HCT116 (cell line): Measurements from ENCODE around the gene HRH3. TPM values are rescaled to one million over a fixed set of nuclear protein-coding genes. Genes with fewer than 3 reads are reported as not detected.

Experiments used
- ATAC-seq: fragments of 200-7000 bp; cut with Tn5 transposase; 2 replicates; pipeline ENCODE4 v1.9.1; 2020; ENCODE audit warnings: mild to moderate bottlenecking, moderate library complexity
- BruUV-seq: library from RNA; stranded (reverse); fragments of 400-500 nt; replicated peaks from 2 replicates; lab custom pipeline; 2021; lab: Mats Ljungman, UMichigan
- CTCF ChIA-PET: fragments of 300-600 bp; sonication (Branson Sonifier 250); formaldehyde crosslinking; loops from one replicate; lab custom pipeline; 2021; ENCODE audit warnings: antibody characterized with exemption; lab: Charles Lee
- POLR2A ChIA-PET: fragments of 300-600, 350-600 bp; sonication (Branson Sonifier 250); formaldehyde crosslinking; loops from one replicate; lab custom pipeline; 2021; ENCODE audit warnings: antibody characterized with exemption; lab: Charles Lee
- RAD21 ChIA-PET, 2 experiments: fragments of 300-600 bp; sonication (Branson Sonifier 250); formaldehyde crosslinking; loops; one replicate each; lab custom pipeline; 2023; ENCODE audit warnings: low total read pairs in 2 of 2; ENCODE audit not compliant: uncharacterized antibody in 2 of 2, unreplicated experiment in 2 of 2, low non-redundant PET in 1 of 2; lab: Charles Lee
- DNase-seq: peaks from one replicate; pipeline ENCODE4 v3.0.0-alpha.2; 2010; ENCODE audit warnings: low read depth, low spot score
- H2AFZ ChIP-seq: fragments of 200-600 bp; shearing (Covaris generic), sonication (generic); 2 replicates; pipeline ENCODE4 v1.6.1; 2017; ENCODE audit warnings: low read depth, mixed run types, mixed read lengths, antibody characterized with exemption, low read length; ENCODE audit not compliant: poor library complexity, severe bottlenecking
- H3K27ac ChIP-seq: 2 replicates; pipeline ENCODE4 v1.5.1; 2012; ENCODE audit warnings: low read depth, low read length
- H3K27me3 ChIP-seq: fragments of 200-600 bp; sonication (generic); 2 replicates; pipeline ENCODE4 v1.6.1; 2016; ENCODE audit warnings: mixed run types, low read length, mixed read lengths; ENCODE audit not compliant: insufficient read depth
- H3K36me3 ChIP-seq, 2 experiments: fragments of 200-500 bp in 1 of 2; fragments of 200-600 bp in 1 of 2; sonication (Bioruptor generic) in 1 of 2; sonication (generic) in 1 of 2; 2 replicates each; pipeline versions ENCODE4 v1.5.1 to v1.6.1; 2014 to 2016; ENCODE audit warnings: low read length in 2 of 2, inconsistent platforms in 1 of 2, mixed read lengths in 1 of 2, mixed run types in 1 of 2; ENCODE audit not compliant: insufficient read depth in 2 of 2, control insufficient read depth in 1 of 2
- H3K4me1 ChIP-seq, 2 experiments: fragments of 200-600 bp in 1 of 2; sonication (generic) in 1 of 2; 2 replicates each; pipeline versions ENCODE4 v1.5.1 to v1.6.1; 2012 to 2017; ENCODE audit warnings: low read length in 2 of 2, inconsistent platforms in 1 of 2, mild to moderate bottlenecking in 1 of 2, mixed read lengths in 1 of 2, mixed run types in 1 of 2, moderate library complexity in 1 of 2; ENCODE audit not compliant: insufficient read depth in 2 of 2, control insufficient read depth in 1 of 2
- H3K4me2 ChIP-seq: fragments of 200-600 bp; sonication (generic); 2 replicates; pipeline ENCODE4 v1.6.1; 2017; ENCODE audit warnings: mixed run types, low read length, mixed read lengths
- H3K4me3 ChIP-seq, 2 experiments: fragments of 200-600 bp in 1 of 2; sonication (generic) in 1 of 2; replicated peaks in 1 of 2; 2 replicates each; pipeline ENCODE4 v1.5.1; 2011 to 2016; ENCODE audit warnings: low read length in 2 of 2, control low read depth in 1 of 2, low read depth in 1 of 2, mild to moderate bottlenecking in 1 of 2, mixed read lengths in 1 of 2, mixed run types in 1 of 2
- H3K79me2 ChIP-seq: fragments of 200-600 bp; sonication (generic); 2 replicates; pipeline ENCODE4 v1.6.1; 2017; ENCODE audit warnings: mild to moderate bottlenecking, mixed run types, low read length, moderate library complexity, mixed read lengths; ENCODE audit not compliant: insufficient read depth
- H3K9ac ChIP-seq: fragments of 200-600 bp; sonication (generic); 2 replicates; pipeline ENCODE4 v1.6.1; 2016; ENCODE audit warnings: low read length, mixed read lengths
- H3K9me2 ChIP-seq: fragments of 200-600 bp; sonication (generic), shearing (Covaris generic); 2 replicates; pipeline ENCODE4 v1.6.1; 2017; ENCODE audit warnings: mixed run types, mild to moderate bottlenecking, moderate library complexity; ENCODE audit not compliant: insufficient read depth
- H3K9me3 ChIP-seq, 2 experiments: fragments of 200-500 bp in 1 of 2; fragments of 200-600 bp in 1 of 2; sonication (Bioruptor generic) in 1 of 2; sonication (generic) in 1 of 2; 2 replicates each; pipeline ENCODE4 v1.6.1; 2014 to 2017; ENCODE audit warnings: low read length in 2 of 2, mixed read lengths in 2 of 2, inconsistent platforms in 1 of 2, low read depth in 1 of 2, mild to moderate bottlenecking in 1 of 2, mixed run types in 1 of 2, moderate library complexity in 1 of 2; ENCODE audit not compliant: control insufficient read depth in 1 of 2, insufficient read depth in 1 of 2
- H4K20me1 ChIP-seq: fragments of 200-600 bp; sonication (generic), shearing (Covaris generic); 2 replicates; pipeline ENCODE4 v1.6.1; 2017; ENCODE audit warnings: mixed run types, mild to moderate bottlenecking, moderate library complexity; ENCODE audit not compliant: insufficient read depth
- CBX3 ChIP-seq: IDR thresholded peaks from 2 replicates; pipeline ENCODE4 v1.6.1; 2012; ENCODE audit warnings: low read depth
- EZH2 ChIP-seq: fragments of 200-600 bp; sonication (generic); IDR thresholded peaks from 2 replicates; pipeline ENCODE4 v1.6.1; 2017; ENCODE audit warnings: antibody characterized with exemption, mixed run types
- EZH2phosphoT487 ChIP-seq: fragments of 200-600 bp; IDR thresholded peaks from 2 replicates; pipeline ENCODE4 v1.6.1; 2018; ENCODE audit warnings: antibody characterized with exemption, borderline replicate concordance
- FOSL1 ChIP-seq: IDR thresholded peaks from 2 replicates; pipeline ENCODE4 v1.6.1; 2012; ENCODE audit warnings: low read depth
- JUND ChIP-seq: IDR thresholded peaks from 2 replicates; pipeline ENCODE4 v1.6.1; 2012
- SIN3A ChIP-seq: IDR thresholded peaks from 2 replicates; pipeline ENCODE4 v1.6.1; 2012; ENCODE audit warnings: low read depth
- SRF ChIP-seq: IDR thresholded peaks from 2 replicates; pipeline ENCODE4 v1.6.1; 2012; ENCODE audit warnings: low read depth
- TCF7L2 ChIP-seq: IDR thresholded peaks from 2 replicates; pipeline ENCODE4 v1.7.0; 2011; ENCODE audit warnings: borderline replicate concordance, inconsistent platforms; ENCODE audit not compliant: insufficient read depth, insufficient read length; ENCODE audit errors: extremely low read depth
- YY1 ChIP-seq: IDR thresholded peaks from 2 replicates; pipeline ENCODE4 v1.6.1; 2011; ENCODE audit warnings: low read length, low read depth, moderate library complexity, mild to moderate bottlenecking; ENCODE audit not compliant: insufficient replicate concordance; ENCODE audit errors: extremely low read depth
- ZFX ChIP-seq: fragments of 450-650 bp; IDR thresholded peaks from 2 replicates; pipeline ENCODE4 v1.6.1; 2017
- ZNF274 ChIP-seq: fragments of 200-500 bp; sonication (Bioruptor generic); IDR thresholded peaks from 2 replicates; pipeline ENCODE4 v1.6.1; 2014; ENCODE audit warnings: mild to moderate bottlenecking, low read depth, low read length, inconsistent platforms
- intact Hi-C: fragments of 100-400 bp; cut with micrococcal nuclease; formaldehyde crosslinking; loops from 2 replicates; pipeline ENCODE4 v1.10.0; 2022
- total RNA-seq: library from RNA; stranded (reverse); gene quantifications from one replicate; pipeline ENCODE4 v1.2.1, GENCODE V29; 2021; ENCODE audit not compliant: unreplicated experiment
- TF ChIP-seq, protein P1 (sequence below), 3 experiments: fragments of 200-600 bp in 1 of 3; sonication (generic) in 1 of 3; IDR thresholded peaks in 2 of 3; conservative IDR thresholded peaks in 1 of 3; 2 replicates each; pipeline ENCODE4 v1.5.1; 2012 to 2017; ENCODE audit warnings: low read depth in 2 of 3, low read length in 2 of 3, antibody characterized with exemption in 1 of 3, borderline replicate concordance in 1 of 3, control low read depth in 1 of 3, mild to moderate bottlenecking in 1 of 3, mixed read lengths in 1 of 3, mixed run types in 1 of 3, moderate library complexity in 1 of 3; ENCODE audit not compliant: insufficient read depth in 1 of 3
- TF ChIP-seq, protein P2 (sequence below): IDR thresholded peaks from 2 replicates; pipeline ENCODE4 v1.6.1; 2012; ENCODE audit warnings: low read depth
- TF ChIP-seq, protein P3 (sequence below): IDR thresholded peaks from 2 replicates; pipeline ENCODE4 v1.6.1; 2011; ENCODE audit warnings: mild to moderate bottlenecking, low read length, moderate library complexity; ENCODE audit not compliant: insufficient replicate concordance; ENCODE audit errors: extremely low read depth

The HRH3 gene
- total RNA-seq, 1 experiment from 2014 or later, result not detected

DNA sequence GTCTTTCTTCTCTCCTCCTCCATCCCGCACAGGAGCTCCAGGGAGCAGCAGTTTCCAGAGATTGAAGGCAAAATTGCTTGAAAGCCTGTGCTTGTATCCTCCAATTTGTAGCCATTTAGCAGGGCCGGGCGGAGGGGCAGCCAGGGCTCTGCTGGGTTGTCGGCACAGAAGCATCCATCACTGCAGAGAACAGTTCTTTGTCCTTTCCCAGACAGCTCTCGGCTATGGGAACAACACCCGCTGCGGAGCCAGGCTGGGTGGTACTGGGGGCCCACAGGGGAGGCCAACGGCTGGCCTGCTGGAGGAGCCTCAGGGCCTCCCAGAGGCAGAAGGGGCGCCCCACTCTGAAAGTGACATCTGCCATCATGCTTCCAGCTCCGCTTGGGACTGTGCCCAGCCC, 7.8 kb downstream of the HRH3 start (continued):
- TF ChIP-seq, protein P1, sequence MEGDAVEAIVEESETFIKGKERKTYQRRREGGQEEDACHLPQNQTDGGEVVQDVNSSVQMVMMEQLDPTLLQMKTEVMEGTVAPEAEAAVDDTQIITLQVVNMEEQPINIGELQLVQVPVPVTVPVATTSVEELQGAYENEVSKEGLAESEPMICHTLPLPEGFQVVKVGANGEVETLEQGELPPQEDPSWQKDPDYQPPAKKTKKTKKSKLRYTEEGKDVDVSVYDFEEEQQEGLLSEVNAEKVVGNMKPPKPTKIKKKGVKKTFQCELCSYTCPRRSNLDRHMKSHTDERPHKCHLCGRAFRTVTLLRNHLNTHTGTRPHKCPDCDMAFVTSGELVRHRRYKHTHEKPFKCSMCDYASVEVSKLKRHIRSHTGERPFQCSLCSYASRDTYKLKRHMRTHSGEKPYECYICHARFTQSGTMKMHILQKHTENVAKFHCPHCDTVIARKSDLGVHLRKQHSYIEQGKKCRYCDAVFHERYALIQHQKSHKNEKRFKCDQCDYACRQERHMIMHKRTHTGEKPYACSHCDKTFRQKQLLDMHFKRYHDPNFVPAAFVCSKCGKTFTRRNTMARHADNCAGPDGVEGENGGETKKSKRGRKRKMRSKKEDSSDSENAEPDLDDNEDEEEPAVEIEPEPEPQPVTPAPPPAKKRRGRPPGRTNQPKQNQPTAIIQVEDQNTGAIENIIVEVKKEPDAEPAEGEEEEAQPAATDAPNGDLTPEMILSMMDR (IDR thresholded peaks at IDR 0.05 in 2 of 3, conservative IDR thresholded peaks at IDR 0.05 in 1 of 3; ENCODE audit: borderline replicate concordance in 1 of 3, insufficient read depth in 1 of 3, low read depth in 2 of 3, low read length in 2 of 3), result no peak
- TF ChIP-seq FOSL1, result no peak

- no peaks in the 10 kb centered on the region for H3K9me3 ChIP-seq
- no peaks in the 10 kb centered on the region for H3K36me3 ChIP-seq
- no peak overlapping the region for H3K9ac ChIP-seq
- H3K9me2 ChIP-seq, result no peaks in the 10 kb centered on the region
- H4K20me1 ChIP-seq, result no peaks in the 10 kb centered on the region
- BruUV-seq, result no TSS peak
- ATAC-seq, result no peak
- H3K27ac ChIP-seq, result no peak overlapping the region
- no peak overlapping the region for H3K4me2 ChIP-seq
- peaks cover 0 to 5% of the 10 kb centered on the region in 2 experiments; a peak in 1 of 4 replicates for H3K4me1 ChIP-seq
- DNase-seq, result no peak
- H3K27me3 ChIP-seq, result peaks cover 11% of the 10 kb centered on the region; the same call in 1 of the 2 replicates
- no peak overlapping the region for H2AFZ ChIP-seq
- intact Hi-C loops, result no loop called here
- RAD21 ChIA-PET, result no interaction called here
- no peak overlapping the region for H3K4me3 ChIP-seq
- H3K79me2 ChIP-seq, result no peaks in the 10 kb centered on the region
- POLR2A ChIA-PET, result no interaction called here
- CTCF ChIA-PET, result no interaction called here
- TF ChIP-seq EZH2 (no peak), ZNF274 (no peak), TCF7L2 (no peak), JUND (no peak), SIN3A (no peak), EZH2phosphoT487 (no peak), CBX3 (no peak), SRF (no peak), YY1 (no peak), ZFX (no peak)
- TF ChIP-seq, protein P1 (IDR thresholded peaks at IDR 0.05 in 2 of 3, conservative IDR thresholded peaks at IDR 0.05 in 1 of 3; ENCODE audit: borderline replicate concordance in 1 of 3, insufficient read depth in 1 of 3, low read depth in 2 of 3, low read length in 2 of 3), result no peak
- TF ChIP-seq, protein P2, sequence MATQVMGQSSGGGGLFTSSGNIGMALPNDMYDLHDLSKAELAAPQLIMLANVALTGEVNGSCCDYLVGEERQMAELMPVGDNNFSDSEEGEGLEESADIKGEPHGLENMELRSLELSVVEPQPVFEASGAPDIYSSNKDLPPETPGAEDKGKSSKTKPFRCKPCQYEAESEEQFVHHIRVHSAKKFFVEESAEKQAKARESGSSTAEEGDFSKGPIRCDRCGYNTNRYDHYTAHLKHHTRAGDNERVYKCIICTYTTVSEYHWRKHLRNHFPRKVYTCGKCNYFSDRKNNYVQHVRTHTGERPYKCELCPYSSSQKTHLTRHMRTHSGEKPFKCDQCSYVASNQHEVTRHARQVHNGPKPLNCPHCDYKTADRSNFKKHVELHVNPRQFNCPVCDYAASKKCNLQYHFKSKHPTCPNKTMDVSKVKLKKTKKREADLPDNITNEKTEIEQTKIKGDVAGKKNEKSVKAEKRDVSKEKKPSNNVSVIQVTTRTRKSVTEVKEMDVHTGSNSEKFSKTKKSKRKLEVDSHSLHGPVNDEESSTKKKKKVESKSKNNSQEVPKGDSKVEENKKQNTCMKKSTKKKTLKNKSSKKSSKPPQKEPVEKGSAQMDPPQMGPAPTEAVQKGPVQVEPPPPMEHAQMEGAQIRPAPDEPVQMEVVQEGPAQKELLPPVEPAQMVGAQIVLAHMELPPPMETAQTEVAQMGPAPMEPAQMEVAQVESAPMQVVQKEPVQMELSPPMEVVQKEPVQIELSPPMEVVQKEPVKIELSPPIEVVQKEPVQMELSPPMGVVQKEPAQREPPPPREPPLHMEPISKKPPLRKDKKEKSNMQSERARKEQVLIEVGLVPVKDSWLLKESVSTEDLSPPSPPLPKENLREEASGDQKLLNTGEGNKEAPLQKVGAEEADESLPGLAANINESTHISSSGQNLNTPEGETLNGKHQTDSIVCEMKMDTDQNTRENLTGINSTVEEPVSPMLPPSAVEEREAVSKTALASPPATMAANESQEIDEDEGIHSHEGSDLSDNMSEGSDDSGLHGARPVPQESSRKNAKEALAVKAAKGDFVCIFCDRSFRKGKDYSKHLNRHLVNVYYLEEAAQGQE, result no peak
- TF ChIP-seq, protein P3, sequence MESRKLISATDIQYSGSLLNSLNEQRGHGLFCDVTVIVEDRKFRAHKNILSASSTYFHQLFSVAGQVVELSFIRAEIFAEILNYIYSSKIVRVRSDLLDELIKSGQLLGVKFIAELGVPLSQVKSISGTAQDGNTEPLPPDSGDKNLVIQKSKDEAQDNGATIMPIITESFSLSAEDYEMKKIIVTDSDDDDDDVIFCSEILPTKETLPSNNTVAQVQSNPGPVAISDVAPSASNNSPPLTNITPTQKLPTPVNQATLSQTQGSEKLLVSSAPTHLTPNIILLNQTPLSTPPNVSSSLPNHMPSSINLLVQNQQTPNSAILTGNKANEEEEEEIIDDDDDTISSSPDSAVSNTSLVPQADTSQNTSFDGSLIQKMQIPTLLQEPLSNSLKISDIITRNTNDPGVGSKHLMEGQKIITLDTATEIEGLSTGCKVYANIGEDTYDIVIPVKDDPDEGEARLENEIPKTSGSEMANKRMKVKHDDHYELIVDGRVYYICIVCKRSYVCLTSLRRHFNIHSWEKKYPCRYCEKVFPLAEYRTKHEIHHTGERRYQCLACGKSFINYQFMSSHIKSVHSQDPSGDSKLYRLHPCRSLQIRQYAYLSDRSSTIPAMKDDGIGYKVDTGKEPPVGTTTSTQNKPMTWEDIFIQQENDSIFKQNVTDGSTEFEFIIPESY, result no peak
These were observed 8.2 kb downstream of the HRH3 start for GRCh38 chr20:62211769-62212288.
